Measurements from ENCODE around the gene ANKRD10. TPM values are rescaled to one million over a fixed set of nuclear protein-coding genes. Genes with fewer than 3 reads are reported as not detected.

Gene ANKRD10
- total RNA-seq, 4 donors from 2014 or later: 128 to 268 (median 235) TPM

GRCh38 chr13:110869231-110869804 lies 45.6 kb downstream of the ANKRD10 start:
- no peak for TF ChIP-seq CTCF (IDR thresholded peaks at IDR 0.05)
- TF ChIP-seq POLR2A (IDR thresholded peaks at IDR 0.05): no peak
- Histone ChIP-seq H3K9me3 (no peaks in the 10 kb centered on the region), H3K27me3 (no peaks in the 10 kb centered on the region), H3K4me3 (peak overlapping the region in 1 of 2 donors; percentile 4), H3K36me3 (no peaks in the 10 kb centered on the region), H3K4me1 (peaks cover 6 to 10% of the 10 kb centered on the region in 2 donors), H3K27ac (peak overlapping the region; percentile 84 to 92)
- intact Hi-C loops (cut with DNase I; ENCODE audit: low total_unique reads): no loop called here
- peak in 1 of 2 donors; percentile 33 for DNase-seq

DNA sequence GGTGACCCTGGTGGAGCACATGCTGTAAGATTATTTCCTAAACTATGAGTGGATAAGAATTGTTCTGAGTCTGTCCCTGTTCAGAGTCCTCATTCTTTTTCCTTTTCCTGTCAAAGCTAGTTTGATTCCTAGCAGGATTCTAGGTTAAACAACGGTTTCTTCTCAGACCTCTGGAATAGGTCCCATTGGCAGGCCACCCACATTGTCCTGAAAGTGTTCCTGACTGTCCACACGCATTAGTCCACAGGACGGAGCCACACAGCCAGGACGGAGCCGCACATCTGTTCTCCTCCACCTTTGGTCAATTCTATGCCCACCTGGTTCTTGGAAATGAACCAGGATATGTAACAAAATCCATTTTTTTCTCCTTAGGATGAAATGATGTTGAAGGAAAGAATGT lies 46.1 kb downstream of the ANKRD10 start:
- Histone ChIP-seq H3K27me3 (no peaks in the 10 kb centered on the region), H3K4me3 (no peak overlapping the region), H3K27ac (peak overlapping the region; percentile 84 to 92), H3K36me3 (no peaks in the 10 kb centered on the region), H3K4me1 (peaks cover 6 to 8% of the 10 kb centered on the region in 2 donors), H3K9me3 (no peaks in the 10 kb centered on the region)
- peak; percentile 46 to 51 for DNase-seq
- TF ChIP-seq CTCF (IDR thresholded peaks at IDR 0.05): no peak
- no peak for TF ChIP-seq POLR2A (IDR thresholded peaks at IDR 0.05)
- intact Hi-C loops (cut with DNase I; ENCODE audit: low total_unique reads): no loop called here

DNA sequence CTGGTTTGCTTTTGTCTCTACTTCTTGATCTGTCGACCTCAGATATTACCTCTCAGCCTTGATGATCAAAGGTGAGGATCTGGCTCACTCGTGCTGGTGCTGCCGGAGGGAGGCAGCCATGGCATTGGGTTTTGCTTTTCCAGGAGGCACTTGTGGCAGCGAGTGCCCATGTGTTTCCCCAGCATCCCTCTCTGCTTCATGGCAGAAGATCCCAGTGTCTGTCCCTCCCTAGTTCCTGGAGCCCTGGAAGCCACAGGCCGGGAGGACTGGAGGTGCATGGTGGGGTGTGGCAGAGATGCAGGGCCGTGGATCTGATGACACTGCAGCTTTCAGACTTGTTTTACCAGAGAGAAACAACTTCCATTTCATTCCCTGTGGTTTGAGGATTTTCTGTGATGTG lies 47.5 kb downstream of the ANKRD10 start:
- H3K9me3 ChIP-seq: no peaks in the 10 kb centered on the region
- no peaks in the 10 kb centered on the region for H3K27me3 ChIP-seq
- H3K27ac ChIP-seq: no peak overlapping the region
- no peak for TF ChIP-seq POLR2A (IDR thresholded peaks at IDR 0.05)
- TF ChIP-seq CTCF (IDR thresholded peaks at IDR 0.05): no peak
- intact Hi-C loops (cut with DNase I; ENCODE audit: low total_unique reads): no loop called here
- no peak overlapping the region for H3K4me3 ChIP-seq
- H3K4me1 ChIP-seq: peaks cover 6 to 8% of the 10 kb centered on the region in 2 donors
- H3K36me3 ChIP-seq: no peaks in the 10 kb centered on the region
- DNase-seq: no peak

DNA sequence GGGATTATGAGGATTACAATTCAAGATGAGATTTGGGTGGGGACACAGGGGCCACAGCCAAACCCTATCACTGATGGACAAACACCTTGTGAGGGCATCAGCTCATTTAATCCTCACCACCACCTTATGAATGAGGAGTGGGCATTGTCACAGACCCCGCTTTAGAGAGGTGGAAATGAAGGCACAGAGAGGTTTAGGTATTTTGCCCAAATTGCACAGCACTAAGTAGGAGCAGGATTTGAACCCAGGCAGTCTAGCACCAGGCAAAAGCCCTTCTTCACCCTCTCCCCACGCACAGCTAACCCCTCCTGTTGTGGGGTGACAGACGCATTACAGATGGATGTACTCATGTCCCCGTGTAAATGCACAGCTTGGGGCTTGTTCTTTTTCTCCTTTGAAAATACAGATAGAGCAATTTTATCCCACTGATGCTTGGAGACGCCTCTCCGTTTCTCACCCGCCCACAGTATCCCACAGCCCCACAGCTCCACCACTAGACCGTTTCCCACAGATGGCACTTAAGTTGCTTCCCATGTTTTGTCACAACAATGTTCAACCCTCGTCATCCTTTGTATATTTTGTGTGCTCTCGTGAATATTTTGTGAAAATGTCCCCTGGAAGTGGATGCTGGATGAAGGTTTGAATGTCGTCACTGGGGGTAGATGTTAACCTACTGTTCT lies 48.2 kb downstream of the ANKRD10 start:
- intact Hi-C loops (cut with DNase I; ENCODE audit: low total_unique reads): no loop called here
- Histone ChIP-seq H3K4me3 (no peak overlapping the region), H3K27me3 (no peaks in the 10 kb centered on the region), H3K27ac (no peak overlapping the region), H3K9me3 (no peaks in the 10 kb centered on the region), H3K4me1 (peaks cover 6 to 8% of the 10 kb centered on the region in 2 donors), H3K36me3 (no peaks in the 10 kb centered on the region)
- TF ChIP-seq CTCF (IDR thresholded peaks at IDR 0.05) (no peak), POLR2A (IDR thresholded peaks at IDR 0.05) (no peak)
- DNase-seq: no peak

- intact Hi-C loops (cut with DNase I; ENCODE audit: low total_unique reads): no loop called here
- no peak overlapping the region for H3K27ac ChIP-seq
- no peaks in the 10 kb centered on the region for H3K27me3 ChIP-seq
- no peaks in the 10 kb centered on the region for H3K4me1 ChIP-seq
- no peak for TF ChIP-seq POLR2A (IDR thresholded peaks at IDR 0.05)
- TF ChIP-seq CTCF (IDR thresholded peaks at IDR 0.05): no peak
- no peaks in the 10 kb centered on the region for H3K9me3 ChIP-seq
- DNase-seq: no peak
- no peak overlapping the region for H3K4me3 ChIP-seq
- no peaks in the 10 kb centered on the region for H3K36me3 ChIP-seq
Observed at GRCh38 chr13:110863685-110864084, 51.2 kb downstream of the ANKRD10 start.
